NK-92 (cell line): ENCODE measurements around the gene PCNX3.

Experiments used
- DNase-seq: peaks from one replicate; lab custom pipeline; 2025; ENCODE audit not compliant: unreplicated experiment; lab: John Stamatoyannopoulos, UW

Gene PCNX3

DNA sequence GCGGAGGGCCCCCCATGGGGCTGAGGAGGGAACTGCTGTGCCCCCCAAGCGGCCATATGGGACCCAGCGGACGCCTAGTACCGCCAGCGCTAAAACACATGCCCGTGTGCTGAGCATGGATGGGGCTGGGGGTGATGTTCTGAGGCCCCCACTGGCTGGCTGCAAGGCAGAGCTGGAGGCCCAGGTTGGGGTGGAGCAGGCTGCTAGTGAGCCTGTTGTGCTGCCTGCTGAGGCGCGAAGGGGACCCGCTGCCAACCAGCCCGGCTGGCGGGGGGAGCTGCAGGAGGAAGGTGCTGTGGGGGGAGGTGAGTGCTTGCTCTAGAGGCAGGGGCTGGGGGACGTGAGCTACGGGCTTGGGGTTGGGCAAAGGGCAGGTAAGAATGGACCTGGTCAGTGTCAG lies 3.2 kb downstream of the PCNX3 start:
- no peak for DNase-seq

DNA sequence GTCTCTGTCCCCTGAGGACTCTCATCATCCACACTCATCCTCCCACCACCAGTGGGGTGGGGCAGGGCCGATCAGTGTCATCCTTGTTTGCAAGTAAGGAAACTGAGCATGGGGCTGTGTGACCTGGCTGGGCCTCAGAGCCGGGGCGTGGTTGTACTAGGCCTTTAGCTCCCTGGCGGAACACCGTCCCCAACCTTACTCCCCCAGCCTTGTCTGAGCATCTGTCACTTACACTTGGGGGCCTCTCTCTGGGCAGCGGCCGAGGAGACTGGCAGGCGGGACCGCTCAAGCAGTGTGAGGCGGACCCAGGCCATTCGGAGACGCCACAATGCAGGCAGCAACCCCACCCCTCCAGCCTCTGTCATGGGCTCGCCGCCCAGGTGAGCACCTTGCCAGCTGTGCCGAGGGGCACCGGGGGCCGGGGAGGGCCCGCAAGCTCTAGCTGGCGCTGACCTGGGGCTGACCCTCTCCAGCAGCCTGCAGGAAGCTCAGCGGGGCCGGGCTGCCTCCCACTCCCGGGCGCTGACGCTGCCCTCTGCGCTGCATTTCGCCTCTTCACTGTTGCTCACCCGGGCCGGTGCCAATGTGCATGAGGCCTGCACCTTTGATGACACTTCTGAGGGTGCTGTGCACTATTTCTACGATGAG lies 3.8 kb downstream of the PCNX3 start:
- DNase-seq = no peak

DNA sequence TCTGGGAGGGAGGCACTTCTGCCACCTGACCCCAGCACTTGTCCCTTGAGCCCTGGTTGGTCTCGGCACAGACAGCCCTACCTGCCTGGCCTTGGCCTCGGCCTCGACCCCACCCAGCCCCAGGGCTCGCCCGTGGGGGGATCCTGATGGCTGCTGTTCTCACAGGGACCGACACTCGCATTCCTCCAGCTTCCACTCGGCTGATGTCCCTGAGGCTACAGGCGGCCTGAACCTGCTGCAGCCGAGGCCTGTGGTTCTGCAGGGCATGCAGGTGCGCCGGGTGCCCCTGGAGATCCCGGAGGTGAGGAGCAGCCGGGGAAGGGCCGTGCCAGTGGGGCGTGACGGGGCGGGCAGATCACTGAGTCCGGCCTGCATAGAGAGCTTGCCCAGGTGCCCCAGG lies 5.1 kb downstream of the PCNX3 start:
- DNase-seq = no peak

DNA sequence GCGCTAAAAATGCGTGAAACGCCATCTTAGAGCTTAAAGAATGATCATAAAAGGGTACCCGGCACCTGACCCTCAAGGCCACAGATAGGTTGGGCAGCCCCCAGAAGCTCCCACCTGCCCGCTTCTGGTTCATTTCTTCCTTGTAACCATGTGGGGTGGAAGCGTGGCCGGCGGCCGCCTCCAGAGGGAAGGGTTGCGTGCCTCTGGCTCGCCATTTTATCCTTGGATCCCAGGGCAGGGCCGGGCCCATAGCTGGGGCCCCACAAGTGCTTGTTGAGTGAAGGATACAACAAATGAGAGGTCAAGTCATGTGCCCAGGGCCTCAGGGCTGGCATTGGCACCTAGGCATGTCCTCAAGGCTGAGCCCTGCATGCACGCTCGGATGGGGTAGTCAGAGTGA lies 5.9 kb downstream of the PCNX3 start:
- no peak for DNase-seq

DNA sequence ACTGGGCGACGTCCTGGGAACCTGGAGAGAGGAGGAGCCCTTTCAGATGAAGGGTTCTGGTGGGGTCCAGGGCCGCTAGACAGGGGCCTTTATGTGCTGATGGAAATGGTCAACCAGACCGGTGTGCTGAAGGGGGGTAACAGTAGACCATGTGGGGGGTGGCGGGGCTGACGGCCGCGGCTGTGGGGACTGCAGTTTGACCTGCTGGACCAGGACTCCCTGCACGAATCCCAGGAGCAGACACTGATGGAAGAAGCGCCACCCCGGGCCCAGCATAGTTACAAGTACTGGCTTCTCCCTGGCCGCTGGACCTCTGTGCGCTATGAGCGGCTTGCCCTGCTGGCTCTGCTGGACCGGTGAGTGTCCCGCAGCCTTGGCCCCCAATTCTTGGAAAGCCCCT lies 6.4 kb downstream of the PCNX3 start:
- no peak for DNase-seq

DNA sequence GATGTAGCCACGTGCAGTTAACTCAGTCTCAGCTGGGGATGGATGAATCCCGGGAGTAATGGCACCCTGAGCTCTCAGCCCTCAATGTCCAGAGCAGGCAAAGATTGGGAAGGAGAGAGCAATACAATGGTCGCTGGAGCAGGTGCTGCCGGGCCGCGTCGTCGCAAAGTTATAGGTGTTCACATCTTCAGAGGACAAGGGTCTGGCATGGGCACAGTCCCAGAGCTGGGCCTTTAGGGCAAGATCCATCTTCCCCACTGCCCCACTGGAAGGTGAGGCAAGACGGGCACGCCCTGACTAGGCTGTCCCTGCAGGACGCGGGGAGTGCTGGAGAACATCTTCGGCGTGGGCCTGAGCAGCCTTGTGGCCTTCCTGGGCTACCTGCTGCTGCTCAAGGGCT lies 7.6 kb downstream of the PCNX3 start:
- no peak for DNase-seq

DNA sequence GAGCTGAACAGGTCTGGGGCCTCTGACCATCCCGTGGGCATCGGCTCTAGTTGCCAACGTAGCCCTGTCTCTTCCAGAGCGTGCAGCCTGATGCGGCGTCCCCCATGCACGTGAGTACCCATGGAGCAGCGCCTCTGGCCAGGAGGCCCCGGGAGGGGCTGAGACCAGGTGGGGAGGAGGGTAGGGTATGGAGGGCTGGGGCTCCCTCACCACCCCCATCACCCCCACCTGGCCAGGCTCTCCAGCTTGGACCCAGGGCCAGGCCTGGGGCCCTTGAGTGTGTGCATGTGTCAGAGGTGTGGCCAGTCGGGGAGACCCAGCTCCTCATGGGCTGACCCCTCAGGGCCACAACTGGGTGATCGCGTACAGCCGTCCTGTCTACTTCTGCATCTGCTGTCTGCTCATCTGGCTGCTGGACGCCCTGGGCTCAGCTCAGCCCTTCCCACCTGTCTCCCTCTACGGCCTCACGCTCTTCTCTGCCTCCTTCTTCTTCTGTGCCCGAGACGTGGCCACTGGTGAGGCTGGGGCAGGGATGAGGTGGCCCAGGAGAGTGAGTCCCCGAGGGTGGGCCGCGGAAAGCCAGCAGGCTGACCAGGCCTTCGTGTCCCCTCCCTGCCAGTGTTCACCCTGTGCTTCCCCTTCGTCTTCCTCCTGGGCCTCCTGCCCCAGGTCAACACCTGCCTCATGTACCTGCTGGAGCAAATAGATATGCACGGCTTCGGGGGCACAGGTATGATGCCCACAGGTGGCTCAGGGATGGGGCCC lies 8.5 kb downstream of the PCNX3 start:
- DNase-seq = no peak

DNA sequence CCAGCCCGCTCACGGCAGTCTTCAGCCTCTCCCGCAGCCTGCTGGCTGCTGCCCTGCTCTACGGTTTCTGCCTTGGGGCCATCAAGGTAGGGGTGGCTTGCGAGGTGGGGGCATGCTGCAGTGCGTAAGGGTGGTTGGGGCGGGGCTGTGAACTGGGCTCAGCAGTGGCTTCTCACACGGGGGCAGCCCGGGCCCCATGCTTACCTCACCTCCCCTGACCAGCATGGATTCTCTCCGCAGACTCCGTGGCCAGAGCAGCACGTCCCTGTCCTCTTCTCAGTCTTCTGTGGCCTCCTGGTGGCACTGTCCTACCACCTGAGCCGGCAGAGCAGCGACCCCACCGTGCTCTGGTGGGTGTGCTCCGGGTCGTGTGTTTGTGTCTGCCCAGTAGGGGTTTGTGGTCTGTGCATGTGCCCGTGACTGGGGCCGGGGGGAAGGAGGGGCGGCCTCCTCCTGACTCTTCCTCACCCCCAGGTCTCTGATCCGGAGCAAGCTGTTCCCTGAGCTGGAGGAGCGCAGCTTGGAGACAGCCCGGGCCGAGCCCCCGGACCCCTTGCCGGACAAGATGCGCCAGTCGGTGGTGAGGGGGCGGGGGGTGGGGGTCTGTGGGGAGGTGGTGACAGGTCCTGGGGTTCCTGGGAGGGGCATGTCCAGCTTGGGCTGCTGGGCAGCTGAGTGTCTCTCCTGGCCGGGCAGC lies 9.5 kb downstream of the PCNX3 start:
- DNase-seq = no peak

DNA sequence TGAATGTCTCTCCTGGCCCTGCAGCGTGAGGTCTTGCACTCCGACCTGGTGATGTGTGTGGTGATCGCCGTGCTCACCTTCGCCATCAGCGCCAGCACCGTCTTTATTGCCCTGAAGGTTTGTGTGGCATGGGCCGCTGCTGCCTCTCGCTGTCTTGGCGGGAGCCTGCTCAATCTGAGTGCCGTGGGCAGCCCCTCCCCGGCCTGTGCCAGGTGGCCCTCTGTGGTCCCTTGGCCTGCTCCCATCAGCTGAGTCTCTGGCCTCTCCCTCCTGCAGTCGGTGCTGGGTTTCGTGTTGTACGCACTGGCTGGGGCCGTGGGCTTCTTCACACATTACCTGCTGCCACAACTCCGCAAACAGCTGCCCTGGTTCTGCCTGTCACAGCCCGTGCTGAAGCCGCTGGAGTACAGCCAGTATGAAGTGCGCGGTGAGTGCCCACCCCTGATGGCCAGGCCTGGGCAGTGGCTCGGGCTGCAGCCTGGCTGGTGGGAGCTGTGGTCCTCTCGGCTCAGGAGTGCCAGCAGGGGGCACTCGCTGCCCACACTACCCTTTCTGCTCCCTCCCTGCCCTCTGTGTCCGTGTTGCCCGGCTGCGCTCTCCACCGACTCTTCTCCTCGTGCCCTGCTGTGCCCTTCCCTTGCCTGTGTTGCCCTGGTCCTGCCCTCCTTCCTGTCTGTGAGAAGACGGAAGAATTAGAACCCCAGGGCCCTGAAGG lies 10.2 kb downstream of the PCNX3 start:
- DNase-seq = no peak

DNA sequence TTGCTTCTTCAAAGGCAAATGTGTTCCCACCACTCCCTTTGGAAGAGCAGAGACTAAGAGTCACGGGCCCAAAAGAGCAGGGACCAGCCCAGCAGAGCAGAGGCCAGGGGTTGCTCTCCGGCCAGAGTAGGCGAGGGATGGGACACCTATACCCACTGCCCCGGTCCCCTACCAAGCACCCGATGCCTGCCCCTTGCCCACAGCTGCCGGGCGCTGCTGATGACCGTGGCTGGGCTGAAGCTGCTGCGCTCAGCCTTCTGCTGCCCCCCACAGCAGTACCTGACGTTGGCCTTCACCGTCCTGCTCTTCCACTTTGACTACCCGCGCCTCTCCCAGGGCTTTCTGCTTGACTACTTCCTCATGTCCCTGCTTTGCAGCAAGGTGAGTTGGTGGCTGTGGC lies 11.6 kb downstream of the PCNX3 start:
- no peak for DNase-seq

DNA sequence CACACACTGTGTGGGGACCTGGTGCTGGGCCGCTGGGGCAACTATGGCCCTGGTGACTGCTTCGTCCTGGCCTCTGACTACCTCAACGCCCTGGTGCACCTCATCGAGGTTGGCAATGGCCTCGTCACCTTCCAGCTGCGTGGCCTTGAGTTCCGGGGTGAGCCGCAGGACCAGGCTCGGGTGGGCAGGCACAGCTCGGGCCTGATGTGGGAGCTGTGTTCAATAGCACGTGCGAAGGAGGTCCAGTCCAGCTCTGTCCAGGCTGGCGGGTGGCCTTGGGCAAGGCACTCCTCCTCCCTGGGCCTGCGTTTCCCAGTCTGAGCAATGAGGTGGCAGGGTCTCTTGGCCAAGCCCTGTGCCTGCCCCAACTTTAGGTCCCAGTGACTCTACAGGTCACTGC lies 14.0 kb downstream of the PCNX3 start:
- DNase-seq = no peak

DNA sequence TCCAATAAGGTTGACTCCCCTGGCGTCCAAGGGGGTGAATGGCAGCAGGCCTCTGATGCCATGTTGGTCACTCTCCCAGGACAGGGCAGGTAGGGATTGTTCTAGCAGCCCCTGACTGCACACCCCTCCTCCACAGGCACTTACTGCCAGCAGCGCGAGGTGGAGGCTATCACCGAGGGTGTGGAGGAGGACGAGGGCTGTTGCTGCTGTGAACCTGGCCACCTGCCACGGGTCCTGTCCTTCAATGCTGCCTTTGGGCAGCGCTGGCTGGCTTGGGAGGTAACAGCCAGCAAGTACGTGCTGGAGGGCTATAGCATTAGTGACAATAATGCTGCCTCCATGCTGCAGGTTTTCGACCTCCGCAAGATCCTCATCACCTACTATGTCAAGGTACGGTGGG lies 14.6 kb downstream of the PCNX3 start:
- DNase-seq = no peak

DNA sequence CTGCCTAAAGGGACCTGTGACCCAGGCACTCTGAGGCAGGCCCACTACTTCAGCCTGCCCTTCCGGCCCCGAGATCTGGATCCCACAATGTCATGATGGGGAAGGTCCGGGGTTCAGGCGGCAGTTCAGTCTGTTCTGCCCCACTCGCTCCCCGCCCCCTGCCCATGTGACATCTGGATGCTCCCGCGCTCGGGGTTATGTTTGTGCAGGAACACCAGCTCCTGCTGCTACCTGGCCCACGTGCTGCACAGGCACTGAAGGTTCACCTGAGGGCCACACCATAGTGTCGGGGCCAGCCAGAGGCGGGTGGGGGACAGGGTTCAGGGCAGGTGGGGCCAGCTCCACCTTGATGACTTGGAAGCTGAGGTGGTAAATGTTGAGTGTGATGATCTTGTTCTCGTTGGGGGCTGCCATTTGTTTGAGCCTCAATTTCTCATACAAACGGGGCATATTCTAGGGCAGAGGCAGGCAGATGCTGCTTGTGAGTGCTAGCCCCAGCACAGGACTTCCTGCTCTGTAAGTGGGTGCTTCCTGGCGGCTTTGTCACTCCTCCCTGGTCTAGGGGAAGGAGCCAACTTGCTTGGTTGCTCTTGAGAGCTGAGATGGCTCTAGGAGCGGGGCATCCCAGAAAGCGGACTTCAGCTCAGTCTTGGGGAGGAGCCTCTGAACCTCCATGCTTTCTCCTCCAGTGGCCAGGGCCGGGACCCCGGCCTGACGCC lies 18.0 kb downstream of the PCNX3 start:
- no peak for DNase-seq

DNA sequence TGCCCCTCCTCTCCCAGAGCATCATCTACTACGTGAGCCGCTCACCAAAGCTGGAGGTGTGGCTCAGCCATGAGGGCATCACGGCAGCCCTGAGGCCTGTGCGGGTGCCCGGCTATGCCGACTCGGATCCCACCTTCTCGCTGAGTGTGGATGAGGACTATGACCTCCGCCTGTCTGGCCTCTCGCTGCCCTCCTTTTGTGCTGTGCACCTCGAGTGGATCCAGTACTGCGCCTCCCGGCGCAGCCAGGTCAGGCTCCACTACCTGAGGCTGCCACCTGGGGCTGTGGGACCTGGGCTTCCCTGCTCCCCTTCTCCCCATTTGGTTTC lies 18.5 kb downstream of the PCNX3 start:
- no peak for DNase-seq

DNA sequence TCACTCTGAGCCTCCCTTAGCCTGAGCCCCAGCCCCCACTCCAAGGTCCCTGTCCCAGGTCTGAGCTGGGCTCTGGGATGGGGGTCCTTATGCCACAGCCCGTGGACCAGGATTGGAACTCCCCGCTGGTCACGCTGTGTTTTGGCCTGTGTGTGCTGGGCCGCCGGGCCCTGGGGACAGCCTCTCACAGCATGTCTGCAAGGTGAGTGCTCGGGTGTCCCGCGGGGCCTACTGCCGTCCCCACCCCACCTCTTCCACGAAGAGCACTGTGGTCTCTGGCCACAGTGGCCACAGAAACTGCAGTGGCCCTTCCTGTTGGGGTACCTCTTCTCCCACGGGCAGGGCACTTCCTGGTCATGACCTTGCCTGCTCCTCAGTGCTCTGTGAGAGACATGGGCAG lies 18.9 kb downstream of the PCNX3 start:
- DNase-seq = no peak

DNA sequence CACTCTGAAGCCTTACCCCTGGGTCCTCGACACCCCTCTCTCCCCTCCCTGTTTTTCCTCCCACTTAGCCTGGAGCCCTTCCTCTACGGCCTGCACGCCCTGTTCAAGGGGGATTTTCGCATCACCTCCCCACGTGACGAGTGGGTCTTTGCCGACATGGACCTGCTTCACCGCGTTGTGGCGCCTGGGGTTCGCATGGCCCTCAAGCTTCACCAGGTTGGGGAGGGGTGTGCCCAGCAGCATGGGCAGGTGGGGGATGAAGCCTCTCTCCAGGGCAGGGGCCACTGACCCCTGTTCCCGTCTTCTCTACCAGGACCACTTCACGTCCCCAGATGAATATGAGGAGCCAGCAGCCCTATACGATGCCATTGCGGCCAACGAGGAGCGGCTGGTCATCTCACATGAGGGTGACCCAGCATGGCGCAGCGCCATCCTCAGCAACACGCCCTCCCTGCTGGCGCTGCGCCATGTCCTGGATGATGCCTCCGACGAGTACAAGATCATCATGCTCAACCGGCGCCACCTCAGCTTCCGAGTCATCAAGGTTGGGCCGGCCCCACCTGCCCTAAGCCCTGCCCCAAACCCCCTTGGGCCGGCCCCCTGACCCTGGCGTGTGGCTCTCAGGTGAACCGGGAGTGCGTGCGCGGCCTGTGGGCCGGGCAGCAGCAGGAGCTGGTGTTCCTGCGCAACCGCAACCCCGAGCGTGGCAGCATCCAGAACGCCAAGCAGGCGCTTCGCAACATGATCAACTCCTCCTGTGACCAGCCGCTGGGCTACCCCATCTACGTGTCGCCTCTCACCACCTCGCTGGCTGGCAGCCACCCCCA lies 19.5 kb downstream of the PCNX3 start:
- no peak for DNase-seq

DNA sequence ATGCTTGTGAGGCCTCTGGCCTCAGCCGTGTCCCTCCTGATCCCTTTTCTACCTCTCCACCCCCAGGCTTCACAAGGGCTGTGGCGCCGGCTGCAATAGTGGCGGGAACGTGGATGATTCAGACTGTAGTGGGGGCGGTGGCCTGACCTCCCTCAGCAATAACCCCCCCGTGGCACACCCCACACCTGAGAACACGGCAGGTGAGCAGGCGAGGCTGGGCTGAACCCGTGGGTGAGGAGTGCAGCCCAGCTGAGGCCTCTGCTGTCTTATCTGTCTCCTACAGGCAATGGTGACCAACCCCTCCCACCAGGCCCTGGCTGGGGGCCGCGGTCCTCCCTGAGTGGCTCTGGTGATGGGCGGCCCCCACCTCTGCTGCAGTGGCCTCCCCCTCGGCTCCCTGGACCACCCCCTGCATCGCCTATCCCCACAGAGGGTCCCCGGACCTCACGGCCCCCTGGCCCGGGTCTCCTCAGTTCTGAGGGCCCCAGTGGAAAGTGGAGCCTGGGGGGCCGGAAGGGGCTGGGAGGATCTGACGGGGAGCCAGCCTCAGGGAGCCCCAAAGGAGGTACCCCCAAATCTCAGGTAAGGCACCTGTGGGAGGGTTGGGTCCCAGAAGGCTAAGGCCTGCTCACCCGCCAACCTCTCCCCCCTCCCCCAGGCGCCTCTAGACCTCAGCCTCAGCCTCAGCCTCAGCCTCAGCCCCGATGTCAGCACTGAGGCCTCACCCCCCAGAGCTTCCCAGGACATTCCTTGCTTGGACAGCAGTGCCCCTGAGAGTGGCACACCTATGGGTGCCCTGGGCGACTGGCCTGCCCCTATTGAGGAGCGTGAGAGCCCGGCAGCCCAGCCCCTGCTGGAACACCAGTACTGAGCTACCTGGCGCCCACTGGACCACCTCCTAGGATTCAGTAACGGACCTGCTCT lies 20.8 kb downstream of the PCNX3 start:
- DNase-seq = no peak

DNA sequence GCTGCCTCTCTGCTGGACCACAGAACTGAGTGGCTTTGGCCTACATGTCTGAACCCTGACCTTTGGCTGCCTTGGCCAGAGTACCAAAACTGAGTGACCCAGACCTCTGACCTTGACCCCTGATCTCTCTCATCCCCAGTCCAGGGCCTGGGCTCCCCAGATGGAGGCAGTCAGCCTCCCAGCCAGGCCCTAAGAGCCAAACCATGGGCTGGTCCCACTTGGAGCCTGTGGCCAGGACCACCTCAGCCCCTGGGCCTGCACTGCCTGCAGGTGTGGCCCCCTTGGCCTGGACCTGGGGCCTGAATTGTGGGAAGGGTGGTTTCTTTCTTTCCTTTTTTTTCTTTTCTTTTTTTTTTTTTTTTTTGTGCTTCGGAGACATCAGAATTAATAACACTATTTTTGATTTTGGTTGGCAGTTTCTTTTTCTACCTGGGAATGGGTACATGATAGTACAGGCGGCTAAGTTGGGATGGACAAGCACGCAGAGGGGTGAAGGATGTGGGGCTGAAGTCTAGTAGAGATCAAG lies 21.5 kb downstream of the PCNX3 start:
- DNase-seq = no peak

DNA sequence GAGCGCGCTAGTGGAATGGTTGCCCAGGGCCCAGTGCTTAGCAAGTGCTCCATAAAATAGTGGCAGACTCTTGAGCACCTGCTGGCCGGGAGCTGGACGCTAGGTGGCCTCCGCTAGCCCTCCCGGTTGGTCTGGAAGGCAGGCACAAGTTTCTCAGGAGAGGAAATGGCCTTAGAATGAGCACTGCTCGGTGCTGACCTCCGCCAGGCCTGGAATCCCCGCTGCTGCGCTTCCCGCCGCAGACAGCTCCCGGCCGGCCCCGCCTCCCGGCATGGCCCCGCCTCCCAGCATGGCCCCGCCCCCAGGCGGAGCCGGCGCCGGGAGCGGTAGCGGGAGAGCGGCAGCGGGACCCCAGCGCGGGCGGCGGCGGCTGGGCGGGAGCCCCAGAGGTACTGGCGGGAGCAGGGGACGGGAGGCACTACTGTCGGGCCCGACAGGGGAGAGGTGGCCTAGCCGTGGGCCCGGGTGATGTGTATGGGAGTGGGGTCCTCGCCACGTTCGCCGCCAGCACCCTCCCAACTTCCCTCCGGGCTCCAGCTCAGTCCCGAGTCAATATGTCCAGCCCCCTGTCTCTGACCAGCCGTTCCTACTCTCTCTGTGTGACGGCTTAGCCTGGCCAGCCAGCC lies 22.3 kb downstream of the PCNX3 start, which contains the start of gene SIPA1:
SIPA1 (plus strand) TSS at position 308 of the 626 bp plus-strand sequence. CDS start 2,821 bp downstream, outside the sequence.
- no peak for DNase-seq
